Measurements from ENCODE around the gene PLA2G4B. TPM values are rescaled to one million over a fixed set of nuclear protein-coding genes. Genes with fewer than 3 reads are reported as not detected.
A peak's percentile ranks its signal among the peaks of the same experiment; 100 is the strongest.

PLA2G4B gene
- total RNA-seq, 2 donors from 2014 or later: 3.4 to 4.1 TPM

DNA sequence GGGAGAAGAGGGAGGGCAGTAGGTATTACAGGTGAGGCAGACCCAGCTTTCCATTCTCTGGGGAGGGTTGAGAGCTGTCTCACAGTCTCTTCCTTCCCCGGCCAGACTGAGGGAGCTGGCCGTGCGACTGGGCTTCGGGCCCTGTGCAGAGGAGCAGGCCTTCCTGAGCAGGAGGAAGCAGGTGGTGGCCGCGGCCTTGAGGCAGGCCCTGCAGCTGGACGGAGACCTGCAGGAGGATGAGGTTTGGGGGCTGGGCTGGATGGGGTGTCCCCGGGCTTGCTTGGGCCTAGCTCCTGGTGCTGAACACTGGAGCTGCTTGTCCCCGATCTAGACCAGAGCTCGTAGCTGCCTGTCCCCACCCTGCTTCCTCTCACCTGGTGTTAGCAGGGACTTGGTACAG lies 4.9 kb downstream of the PLA2G4B start:
- ATAC-seq: no peak
- intact Hi-C loops (cut with DNase I, micrococcal nuclease): no loop called here

DNA sequence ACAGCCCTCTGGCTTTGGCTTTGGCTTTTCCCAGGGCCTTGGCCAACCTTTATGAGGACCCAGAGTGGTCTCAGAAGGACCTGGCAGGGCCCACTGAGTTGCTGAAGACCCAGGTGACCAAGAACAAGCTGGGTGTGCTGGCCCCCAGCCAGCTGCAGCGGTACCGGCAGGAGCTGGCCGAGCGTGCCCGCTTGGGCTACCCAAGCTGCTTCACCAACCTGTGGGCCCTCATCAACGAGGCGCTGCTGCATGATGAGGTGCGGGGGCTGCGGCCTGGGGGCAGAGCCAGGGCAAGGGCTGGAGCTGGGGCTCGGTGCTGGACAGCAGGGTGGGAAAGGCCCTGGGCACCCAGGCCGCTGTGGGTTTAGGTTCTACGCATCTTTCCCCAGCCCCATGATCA lies 6.2 kb downstream of the PLA2G4B start:
- intact Hi-C loops (cut with DNase I, micrococcal nuclease): no loop called here
- ATAC-seq (no peak), DNase-seq (no peak)

More for the DNA sequence above, 4.9 kb downstream of the PLA2G4B start:
- DNase-seq: no peak

DNA sequence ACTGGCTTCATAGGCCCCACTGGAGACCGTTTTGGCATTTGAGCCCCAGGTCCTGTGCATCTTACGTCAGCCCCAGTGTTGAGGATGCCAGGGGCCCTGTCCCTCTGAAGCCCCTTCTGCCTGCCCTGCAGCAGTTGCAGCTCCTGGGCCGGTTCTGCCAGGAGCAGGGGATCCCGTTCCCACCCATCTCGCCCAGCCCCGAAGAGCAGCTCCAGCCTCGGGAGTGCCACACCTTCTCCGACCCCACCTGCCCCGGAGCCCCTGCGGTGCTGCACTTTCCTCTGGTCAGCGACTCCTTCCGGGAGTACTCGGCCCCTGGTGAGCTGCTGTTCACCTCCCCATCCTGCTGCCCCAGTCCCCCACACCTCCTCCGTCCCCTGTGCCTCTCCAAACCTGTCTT lies 8.6 kb downstream of the PLA2G4B start:
- no peak for DNase-seq
- intact Hi-C loops (cut with DNase I, micrococcal nuclease): no loop called here
- no peak for ATAC-seq

DNA sequence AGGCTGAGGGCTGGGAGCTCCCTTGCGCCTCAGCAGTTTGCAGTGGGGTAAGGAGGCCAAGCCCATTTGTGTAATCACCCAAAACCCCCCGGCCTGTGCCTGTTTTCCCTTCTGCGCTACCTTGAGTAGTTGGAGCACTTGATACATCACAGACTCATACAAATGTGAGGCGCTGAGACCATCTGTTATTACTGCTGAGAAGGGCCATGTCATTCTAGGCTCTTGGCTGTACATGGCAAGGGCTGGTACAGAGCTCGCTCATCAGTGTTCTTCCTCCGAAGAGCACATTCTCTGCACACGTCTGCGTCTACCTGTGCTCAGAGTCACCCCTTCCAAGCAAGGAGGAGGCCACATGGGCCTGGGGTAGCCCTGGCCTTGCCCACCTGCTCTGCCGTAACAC lies 9.3 kb downstream of the PLA2G4B start:
- intact Hi-C loops (cut with DNase I, micrococcal nuclease): no loop called here
- ATAC-seq (no peak), DNase-seq (no peak)

DNA sequence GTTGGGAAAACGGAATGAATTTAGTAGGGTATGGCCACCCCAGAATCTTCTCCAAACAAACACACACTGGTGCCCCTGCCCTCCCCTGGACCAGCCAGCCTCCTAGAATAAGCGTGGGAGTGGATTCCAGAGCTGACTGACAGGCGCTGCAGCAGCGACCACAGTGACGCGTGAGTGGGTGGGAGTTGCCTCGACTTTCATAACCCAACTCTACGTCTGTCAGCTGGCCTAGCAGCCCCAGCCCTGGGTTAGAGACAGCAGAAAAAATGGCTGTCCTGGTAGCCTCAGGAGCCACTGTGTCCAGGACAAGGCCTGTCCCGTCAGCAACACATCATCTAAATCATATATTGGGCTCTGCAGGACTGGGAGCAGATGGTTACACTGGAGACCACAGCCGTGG lies 10.0 kb downstream of the PLA2G4B start:
- intact Hi-C loops (cut with DNase I, micrococcal nuclease): no loop called here
- no peak for ATAC-seq
- DNase-seq: no peak

DNA sequence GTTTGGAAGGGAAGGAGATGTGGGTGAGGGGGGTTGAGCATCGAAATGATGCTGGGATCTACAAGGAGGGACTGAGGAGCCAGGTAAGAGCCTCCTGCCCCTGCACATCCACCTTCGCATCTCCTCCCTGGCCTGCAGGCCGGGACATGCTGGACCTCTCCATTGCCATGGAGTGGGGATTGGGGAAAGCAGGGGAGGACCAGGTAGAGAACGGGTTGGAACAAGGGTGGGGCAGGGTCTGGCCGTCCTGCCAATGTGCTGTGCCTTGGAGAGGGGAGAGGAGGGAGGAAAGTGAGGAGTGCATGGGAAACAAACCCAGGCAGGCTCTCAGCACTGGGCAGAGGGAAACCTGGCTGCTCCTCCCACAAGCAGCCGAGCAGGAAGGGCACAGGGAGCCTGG lies 10.6 kb downstream of the PLA2G4B start:
- DNase-seq: no peak
- intact Hi-C loops (cut with DNase I, micrococcal nuclease): no loop called here
- no peak for ATAC-seq

DNA sequence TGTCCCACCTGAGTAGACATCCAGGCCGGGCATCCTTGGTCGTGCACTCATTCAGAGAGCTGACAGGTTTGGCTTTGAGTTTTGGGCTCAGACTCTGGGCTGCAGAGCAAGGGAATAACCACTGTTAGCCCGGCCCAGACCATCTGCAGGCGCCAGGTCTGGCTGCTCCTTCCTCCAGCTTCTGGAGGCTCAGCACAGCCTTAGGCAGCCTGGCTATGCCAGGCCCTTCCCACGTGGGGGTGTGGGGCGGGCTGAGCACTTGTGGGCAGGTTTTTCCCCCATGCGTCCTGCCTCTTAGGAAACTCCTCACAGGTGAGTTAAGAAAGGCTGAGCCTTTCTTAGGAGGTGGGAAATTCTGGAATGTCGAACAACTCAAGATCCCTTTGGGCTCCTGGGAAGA lies 11.2 kb downstream of the PLA2G4B start:
- peak; percentile 11 for ATAC-seq
- intact Hi-C loops (cut with DNase I, micrococcal nuclease): no loop called here
- DNase-seq: no peak

DNA sequence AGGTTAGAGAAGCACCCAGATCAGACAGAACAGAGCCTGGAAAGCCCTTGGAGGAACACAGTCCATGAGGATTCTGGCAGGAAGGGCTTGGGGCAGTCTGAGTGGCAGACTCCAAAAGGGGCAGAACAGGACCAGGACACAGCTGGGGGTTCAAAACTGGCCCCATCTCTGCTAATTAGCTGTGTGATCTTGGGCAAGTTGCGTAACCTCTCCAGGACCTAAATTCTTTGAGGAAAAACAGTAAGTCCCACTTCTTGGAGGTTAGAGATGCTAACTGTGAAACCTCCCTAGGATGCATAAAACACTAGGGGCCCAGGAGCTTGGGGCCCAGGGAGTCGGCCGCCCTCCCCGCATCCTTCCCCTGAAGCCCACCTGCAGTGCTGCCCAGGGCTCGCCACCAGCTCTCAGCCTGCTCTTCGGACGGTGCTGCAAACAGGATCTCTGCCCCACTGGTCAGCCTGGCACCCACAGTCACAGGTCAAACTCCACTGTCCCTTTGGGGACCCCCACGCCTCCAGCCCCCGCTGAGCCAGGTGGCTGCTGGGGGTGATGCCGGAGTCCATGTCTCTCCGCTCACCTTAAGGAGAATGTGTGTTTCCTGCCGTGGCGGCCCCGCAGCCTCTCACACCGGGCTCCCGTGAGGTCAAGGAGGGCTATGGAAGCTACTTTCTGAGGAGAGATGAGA lies 12.0 kb downstream of the PLA2G4B start:
- DNase-seq (no peak), ATAC-seq (peak; percentile 5)
- intact Hi-C loops (cut with DNase I, micrococcal nuclease): no loop called here

DNA sequence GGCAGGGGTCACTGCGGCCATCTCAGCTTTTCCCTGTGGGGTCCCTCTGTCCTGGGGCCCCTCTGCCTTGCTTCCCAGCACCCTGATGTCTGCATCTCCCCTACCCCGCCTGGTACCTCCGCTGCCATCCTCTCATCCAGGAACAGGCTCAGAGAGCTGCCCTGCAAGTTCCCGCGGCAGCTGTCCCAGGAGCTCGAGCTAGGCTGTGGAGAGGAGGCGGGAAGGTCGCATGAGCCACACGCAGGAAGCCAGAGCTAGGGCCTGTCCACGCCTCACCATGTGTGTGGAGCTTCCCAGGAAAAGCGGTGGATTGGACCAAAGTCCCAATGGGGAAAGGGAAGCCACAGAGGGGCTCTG lies 12.5 kb downstream of the PLA2G4B start:
- ATAC-seq (peak; percentile 12), DNase-seq (no peak)
- intact Hi-C loops (cut with DNase I, micrococcal nuclease): no loop called here

DNA sequence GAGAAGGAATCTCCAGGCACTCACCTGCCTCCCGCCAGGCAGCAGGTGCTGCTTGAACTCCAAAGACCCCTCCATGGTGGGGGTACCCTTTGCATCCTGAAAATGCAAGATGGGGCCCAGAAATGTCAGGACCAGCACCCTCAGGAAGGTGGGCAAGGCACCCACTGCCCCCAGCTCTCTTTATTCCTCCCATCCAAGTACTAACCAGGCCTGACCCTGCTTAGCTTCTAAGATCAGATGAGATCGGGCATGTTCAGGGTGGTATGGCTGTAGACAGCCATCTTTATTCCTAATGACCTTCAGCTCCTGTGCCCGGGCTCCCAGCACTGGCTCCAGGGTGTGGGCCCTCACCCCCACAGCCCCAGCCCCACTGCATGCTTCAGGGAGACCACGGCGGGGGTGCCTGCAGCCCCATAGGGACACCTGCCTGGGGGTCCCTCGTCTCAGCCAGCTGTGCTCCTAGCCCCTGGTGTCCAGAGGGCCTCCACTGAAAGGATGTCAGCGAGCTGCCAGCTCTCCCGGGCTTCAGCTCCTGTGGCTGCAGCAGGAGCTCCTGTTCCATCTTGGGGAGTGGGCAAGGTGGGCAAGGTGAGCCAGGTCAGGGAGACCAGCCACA lies 13.2 kb downstream of the PLA2G4B start:
- ATAC-seq: no peak
- no peak for DNase-seq
- intact Hi-C loops (cut with DNase I, micrococcal nuclease): no loop called here

DNA sequence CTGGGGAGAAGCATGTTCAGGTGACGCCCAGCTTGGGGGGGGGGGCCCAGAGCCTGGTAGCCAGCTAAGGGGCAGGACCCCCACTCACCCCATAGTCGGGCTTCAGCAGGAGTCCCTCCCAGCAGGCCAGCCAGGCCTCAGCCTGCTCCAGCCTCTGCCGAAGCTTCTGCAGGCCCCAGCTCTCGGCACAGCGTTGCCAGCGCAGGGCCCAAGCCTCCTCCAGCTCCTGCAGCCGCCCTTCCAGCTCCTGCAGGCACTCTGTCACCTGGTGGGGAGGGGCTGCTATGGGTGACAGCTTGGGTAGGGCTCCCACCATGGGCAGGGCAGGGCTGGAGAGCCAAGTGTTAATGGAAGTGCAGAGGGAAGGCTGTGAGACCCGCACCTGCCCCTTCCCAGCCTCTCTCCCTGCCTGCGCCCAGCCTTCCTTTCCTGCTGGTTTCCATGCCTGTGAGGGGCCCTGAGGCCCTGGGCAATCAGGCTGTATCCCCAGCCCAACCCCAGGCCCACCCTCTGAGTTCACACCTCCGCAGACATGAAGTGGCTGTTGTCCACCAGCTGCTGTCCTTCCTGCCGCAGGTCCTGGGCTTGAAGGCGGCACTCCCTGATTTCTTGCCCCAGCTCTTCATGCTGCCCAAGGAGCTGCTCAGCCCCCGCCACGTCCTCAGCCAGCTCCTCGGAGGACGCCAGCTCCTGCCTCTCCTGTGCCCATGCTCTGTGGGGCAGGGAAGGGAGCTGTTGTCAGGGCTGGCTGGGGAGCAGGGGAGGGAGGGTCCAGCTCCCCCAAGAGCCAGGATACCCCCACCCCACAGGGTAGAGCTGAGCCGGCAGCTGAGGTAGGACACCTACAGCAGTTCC lies 14.3 kb downstream of the PLA2G4B start:
- no peak for DNase-seq
- no peak for ATAC-seq
- intact Hi-C loops (cut with DNase I, micrococcal nuclease): no loop called here

DNA sequence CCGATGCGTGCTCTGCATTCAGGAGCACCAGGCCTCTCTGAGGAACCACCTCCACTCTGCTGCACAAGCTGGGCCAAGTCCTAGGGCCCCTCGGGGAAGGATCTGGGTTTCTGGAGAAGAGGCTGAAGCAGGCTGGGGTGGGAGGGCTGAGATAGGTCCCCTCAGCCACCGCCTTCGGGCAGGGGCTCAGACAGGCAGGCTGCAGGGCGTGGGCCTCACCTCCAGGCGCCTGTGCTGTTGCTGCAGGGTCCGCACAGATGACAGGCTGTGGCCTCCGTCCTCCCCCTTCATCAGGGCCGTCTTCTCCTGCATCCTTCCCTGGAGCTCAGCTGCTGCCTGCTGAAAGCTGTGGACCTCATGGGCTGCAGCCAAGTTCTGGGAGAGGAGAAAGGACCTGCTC lies 15.2 kb downstream of the PLA2G4B start:
- no peak for DNase-seq
- no peak for ATAC-seq
- intact Hi-C loops (cut with DNase I, micrococcal nuclease): no loop called here

DNA sequence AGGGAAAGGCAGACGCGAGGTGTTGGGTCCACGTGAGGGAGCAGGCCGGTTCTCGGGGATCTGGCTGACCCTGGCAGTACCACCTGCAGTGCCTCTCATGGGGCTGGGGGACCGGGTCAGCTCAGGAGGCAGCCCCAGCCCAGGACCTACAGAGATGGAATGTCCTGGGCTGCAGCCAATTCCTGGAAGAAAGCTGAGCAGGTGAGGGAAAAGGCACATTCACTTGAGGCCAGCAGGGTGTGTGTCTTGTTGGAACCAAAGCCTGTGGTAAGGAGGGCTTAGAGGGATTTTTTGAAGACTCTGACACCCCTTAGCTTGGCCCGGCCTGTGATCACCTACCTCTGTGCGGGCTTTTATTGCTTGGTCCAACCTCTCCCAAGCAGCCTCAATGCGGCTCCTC lies 15.8 kb downstream of the PLA2G4B start:
- DNase-seq (no peak), ATAC-seq (no peak)
- intact Hi-C loops (cut with DNase I, micrococcal nuclease): no loop called here

DNA sequence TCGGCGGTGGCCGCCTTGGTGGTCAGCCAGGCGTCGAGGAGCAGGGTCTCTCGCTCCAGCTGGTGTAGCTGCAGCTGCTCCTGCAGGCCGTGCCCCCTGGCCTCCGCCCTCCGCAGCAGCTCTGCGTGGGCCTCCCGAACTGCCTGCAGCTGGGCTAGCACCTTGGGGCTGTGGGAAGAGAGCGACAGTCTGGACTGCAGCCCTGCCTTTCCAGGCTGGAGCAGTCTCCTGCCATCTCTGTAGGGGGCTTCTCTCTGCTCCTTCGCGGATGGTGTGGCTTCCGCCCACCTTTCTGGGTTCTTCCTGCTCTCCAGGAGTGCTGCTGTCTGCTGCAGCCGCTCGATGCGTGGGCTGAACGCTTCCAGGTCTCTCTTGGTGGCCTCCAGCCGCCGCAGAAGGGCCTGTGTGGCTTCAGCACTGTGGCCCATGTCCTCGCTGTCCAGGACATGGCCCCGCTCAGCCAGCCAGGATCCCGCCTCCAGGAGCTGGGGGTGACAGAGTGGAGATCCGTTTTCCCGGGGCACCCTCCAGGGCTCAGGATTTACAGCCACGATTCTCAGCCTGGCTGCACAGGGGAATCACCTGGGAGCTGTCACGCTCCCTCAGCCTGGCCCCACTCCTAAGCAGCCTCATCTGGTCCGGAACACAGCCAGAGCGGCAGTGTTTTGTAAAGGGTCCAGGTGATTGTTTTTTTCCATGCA lies 16.8 kb downstream of the PLA2G4B start:
- ATAC-seq (no peak), DNase-seq (no peak)
- intact Hi-C loops (cut with DNase I, micrococcal nuclease): no loop called here

DNA sequence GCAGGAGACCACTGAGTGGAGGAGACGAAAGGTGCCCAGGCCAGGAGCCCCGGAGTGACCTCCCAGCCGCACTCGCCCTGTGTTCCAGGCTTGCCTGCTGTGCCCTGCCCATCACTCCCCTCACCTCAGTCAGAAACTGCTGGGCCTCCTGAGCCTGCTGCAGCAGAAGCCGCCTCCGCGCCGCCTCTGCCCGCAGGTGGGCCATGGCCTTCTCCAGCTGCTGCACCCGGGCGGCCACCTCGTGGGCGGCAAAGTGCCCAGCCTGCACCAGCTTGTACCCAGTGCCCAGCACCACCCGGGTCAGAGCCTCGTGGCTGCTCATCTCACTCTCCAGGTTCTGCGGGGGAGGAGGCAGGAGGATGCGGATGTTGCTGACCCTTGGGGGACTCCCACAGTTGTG lies 17.6 kb downstream of the PLA2G4B start:
- ATAC-seq: no peak
- intact Hi-C loops (cut with DNase I, micrococcal nuclease): no loop called here

DNA sequence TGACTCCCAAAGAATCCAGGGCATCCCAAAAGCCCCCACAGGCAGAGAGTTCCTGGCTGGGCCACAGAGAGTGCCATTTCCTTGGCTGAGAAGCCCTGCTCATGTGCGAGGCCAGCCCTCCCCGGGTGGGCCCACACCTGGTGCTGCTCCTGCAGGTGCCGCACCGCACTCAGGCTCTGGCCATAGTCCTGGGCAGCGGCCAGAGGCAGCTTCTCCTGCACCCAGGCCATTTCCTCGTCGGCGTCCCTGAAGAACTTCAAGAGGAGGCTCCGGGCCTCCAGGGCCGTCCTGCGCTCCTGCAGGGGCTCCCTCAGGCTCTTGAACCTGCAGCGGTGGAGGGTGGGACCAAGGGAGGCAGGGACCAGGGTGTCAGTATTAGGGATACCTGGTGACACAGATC lies 18.1 kb downstream of the PLA2G4B start:
- intact Hi-C loops (cut with DNase I, micrococcal nuclease): no loop called here
- DNase-seq (no peak), ATAC-seq (no peak)

More for the DNA sequence above, 17.6 kb downstream of the PLA2G4B start:
- no peak for DNase-seq

DNA sequence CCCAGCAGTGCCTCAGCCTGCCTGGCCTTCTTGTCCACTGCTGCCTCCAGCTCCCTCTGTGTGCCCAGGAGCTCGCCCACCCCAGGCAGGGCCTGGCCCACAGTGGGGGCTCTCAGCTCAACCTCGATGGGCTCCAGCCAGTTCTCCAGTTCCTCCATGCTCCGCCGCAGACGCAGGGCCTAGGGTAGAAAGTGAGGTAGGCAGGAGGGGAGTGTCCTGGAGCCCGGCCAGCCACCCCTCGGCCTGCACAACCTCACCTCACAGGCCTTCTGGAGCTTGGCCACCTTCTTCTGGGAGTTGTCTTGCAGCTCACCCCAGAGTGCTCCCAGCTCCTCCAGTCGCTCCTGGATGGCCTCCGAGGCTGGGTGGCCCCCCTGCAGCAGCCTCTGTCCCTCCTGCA lies 18.7 kb downstream of the PLA2G4B start:
- no peak for DNase-seq
- intact Hi-C loops (cut with DNase I, micrococcal nuclease): no loop called here
- no peak for ATAC-seq

DNA sequence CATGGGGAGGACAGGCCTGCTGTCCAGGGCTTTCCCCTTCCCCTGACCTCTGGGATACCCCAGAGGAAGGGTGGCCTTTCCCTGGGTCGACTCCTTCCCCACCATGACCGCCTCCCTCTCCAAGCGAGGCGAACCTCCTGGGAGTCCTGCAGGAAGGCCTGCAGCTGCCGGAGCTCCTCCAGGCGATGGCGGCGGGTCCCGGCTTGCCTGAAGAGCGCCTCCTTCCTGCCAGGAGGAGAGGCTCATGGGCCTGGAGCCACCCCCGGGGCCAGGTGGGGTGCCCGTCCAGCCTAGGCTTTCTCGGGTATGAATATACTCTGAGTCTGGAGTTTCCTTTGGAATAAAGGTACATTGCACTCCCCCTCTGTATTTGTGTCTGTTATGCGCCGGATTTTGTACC lies 20.1 kb downstream of the PLA2G4B start:
- ATAC-seq (no peak), DNase-seq (no peak)
- intact Hi-C loops (cut with DNase I, micrococcal nuclease): no loop called here

DNA sequence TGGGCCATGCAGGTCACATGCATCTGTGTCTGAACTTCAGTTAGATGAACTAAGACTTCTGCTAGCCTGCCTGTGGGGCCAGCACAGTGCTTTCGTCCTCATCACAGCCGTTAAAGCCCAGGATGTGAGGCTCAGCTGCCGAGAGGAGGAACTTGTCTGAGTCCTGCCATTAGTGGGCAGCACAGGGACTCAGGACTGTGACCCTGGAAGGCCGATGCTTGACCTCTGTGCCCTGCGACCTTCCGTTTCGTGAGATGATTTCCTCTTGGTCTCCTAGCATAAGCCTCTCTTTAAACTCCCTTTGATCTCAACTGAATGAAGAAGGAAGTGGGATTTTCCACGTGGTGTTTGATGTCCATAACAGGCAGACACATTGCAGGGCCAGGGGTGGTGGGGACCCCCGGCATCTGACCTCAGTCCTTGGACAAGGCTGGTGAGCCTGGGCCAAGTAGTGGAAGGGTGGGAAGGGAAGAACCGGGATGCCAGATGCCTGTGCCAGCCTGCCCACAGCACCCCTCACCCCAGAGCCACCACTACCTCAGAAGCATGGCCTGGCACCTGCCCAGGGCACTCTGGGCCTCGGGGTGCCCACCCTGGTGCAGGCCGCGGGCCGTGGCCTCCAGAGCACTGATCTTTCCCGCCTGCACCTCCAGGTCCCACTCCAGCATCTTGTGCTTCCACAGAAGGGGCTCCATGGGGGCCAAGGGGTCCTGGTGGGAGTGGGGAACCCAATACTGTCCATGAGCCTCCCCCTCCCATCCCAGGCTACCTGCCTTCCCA lies 21.6 kb downstream of the PLA2G4B start:
- ATAC-seq (no peak), DNase-seq (no peak)
- intact Hi-C loops (cut with DNase I, micrococcal nuclease): no loop called here

All from left colon (tissue), 2 donors.